GM12873 (cell line): ENCODE measurements around the gene SCAPER.

Experiments used
- TF ChIP-seq, protein P1 (sequence below): IDR thresholded peaks from 2 replicates; pipeline ENCODE4 v1.5.1; 2012; ENCODE audit warnings: low read depth, mild to moderate bottlenecking, moderate library complexity, low read length, control low read depth; ENCODE audit not compliant: insufficient read depth; ENCODE audit errors: missing control alignments

SCAPER gene

GRCh38 chr15:76309601-76310330 lies 595.4 kb downstream of the SCAPER start:
- TF ChIP-seq, protein P1, sequence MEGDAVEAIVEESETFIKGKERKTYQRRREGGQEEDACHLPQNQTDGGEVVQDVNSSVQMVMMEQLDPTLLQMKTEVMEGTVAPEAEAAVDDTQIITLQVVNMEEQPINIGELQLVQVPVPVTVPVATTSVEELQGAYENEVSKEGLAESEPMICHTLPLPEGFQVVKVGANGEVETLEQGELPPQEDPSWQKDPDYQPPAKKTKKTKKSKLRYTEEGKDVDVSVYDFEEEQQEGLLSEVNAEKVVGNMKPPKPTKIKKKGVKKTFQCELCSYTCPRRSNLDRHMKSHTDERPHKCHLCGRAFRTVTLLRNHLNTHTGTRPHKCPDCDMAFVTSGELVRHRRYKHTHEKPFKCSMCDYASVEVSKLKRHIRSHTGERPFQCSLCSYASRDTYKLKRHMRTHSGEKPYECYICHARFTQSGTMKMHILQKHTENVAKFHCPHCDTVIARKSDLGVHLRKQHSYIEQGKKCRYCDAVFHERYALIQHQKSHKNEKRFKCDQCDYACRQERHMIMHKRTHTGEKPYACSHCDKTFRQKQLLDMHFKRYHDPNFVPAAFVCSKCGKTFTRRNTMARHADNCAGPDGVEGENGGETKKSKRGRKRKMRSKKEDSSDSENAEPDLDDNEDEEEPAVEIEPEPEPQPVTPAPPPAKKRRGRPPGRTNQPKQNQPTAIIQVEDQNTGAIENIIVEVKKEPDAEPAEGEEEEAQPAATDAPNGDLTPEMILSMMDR, result no peak

DNA sequence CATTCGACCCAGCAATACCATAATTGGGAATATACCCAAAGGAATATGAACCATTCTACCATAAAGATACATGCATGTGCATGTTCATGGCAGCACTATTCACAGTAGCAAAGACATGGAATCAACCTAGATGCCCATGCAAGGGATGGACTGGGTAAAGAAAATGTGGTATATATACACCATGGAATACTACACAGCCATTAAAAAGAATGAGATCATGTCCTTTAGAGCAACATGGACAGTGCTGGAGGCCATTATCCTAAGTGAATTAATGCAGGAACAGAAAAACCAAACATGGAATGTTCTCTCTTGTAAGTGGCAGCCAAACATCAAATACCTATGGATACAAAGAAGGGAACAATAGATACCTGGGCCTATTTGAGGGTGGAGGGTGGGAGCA lies 601.2 kb downstream of the SCAPER start:
- TF ChIP-seq, protein P1, result no peak

DNA sequence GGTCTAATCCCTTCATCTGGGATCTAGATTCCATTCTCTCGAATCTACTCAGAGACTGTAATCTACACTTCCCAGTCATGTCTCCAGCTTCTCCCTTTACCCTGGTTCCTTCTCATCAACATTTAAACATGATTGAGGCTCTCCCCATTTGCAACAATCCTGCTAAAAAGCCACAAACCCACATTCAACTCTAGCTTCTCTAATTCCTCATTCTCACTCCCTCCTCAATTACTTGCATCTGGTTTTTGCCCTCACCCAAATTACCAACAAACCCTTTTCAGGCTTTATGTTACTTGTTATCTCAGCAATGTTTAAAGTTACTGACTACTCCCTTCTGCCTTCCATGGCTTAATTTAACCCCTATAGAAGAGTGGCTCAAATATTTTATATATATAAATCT lies 605.4 kb downstream of the SCAPER start:
- TF ChIP-seq, protein P1, result no peak

GRCh38 chr15:76298986-76299385 lies 606.2 kb downstream of the SCAPER start:
- TF ChIP-seq, protein P1, result no peak
